Measurements from ENCODE around the gene POU3F1. TPM values are rescaled to one million over a fixed set of nuclear protein-coding genes. Genes with fewer than 3 reads are reported as not detected.

The POU3F1 gene
- polyA plus RNA-seq, 3 donors, result 0.79 to 1.7 (median 0.91) TPM

DNA sequence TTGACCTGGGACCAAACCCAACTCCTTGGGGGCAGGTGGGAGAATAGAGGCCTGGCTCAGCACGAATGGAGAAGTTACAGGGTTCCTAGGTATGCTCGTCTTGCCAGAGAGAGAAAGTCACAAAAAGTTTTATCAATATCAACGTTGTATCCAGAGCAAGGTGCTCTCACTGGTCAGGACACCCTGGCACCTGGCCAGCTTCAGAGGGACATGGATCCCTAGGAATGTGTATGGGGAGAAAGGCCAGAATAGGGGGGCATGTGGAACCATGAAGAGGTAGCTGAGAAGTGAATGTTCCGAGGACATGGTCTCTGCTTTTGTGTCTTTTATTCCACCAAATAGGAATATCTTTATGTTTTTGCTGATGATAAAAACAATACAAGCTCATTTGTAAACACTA lies 9.4 kb upstream of the POU3F1 start:
- no peak for DNase-seq (ENCODE audit: extremely low read depth in 1 of 11, low read depth in 9 of 11, low spot score in 4 of 11)

DNA sequence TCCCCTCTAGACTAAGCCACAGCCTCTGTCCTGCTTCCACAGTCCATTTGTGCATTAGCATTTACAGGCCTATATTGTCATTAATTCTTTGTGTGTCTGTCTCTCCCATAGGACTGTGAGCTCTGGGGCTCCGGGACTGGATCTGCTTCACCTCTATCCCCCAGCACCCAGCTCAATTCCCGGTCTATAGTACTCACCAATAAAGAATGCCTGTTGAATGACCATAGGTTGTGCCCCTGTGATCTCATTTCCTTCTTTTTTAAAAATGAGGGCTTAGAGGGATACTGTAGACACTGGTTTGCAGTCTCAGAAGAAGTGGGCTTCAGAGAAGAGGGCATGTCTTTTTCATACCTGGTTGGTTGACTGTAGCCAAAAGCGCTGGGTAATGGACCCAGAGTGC lies 8.8 kb upstream of the POU3F1 start:
- no peak for DNase-seq (ENCODE audit: extremely low read depth in 1 of 11, low read depth in 9 of 11, low spot score in 4 of 11)

GRCh38 chr1:38053416-38054091 lies 7.0 kb upstream of the POU3F1 start:
- DNase-seq (ENCODE audit: extremely low read depth in 1 of 11, low read depth in 9 of 11, low spot score in 4 of 11), result no peak

DNA sequence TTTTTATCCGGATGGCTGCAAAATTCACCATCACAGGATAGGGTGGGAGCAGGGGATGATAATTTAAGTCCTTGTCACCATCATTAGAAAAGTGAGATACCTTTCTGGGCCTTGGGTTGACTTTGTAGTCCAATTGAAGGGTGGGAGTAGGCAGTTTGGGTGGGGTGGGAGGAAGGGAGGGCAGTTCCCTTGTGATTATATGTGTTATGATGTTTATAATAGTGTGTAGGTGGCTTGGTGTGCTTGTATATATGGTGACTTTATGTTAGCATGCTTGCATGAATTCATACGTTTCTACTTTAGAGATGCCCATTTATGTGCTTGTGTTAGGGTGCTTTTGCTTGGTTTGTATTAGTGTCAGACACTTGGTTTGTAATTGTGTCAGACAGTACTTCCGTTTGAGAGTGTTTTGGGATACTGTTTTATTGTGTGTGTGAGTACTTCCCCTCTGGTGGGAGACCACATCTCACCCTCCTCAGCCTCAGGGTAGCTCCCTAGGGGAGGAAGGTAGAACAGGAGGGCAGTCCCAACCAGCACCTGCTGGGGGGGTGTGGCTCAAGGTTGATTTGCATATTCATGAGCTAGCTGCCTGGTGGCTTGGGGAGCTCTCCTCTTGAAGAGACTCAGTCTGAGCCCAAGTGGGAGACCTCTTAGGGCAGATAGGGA lies 6.3 kb upstream of the POU3F1 start:
- DNase-seq (ENCODE audit: extremely low read depth in 1 of 11, low read depth in 9 of 11, low spot score in 4 of 11), result no peak

DNA sequence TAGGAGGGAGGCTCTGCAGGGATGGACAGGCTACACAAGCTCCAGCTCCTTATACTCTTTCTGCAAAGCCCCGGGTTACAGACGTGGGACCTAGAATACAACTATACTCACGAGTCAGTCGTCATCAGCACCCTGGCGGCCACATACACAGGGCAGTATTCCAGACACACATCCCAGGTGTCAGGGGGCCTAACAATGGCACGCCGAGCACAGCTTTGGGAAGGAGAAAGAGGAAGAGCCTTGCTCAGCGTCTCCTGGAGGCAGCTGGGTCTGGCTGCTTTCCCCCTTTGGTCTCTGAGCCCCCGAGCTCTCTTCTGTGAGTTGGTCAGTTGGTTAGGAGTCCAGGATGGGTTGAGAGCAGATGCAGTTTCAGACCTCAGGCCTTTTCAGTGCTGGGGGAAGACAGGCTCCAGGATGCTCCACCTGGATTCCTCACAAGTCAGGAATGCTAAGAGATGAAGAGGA lies 4.5 kb upstream of the POU3F1 start:
- DNase-seq (ENCODE audit: extremely low read depth in 1 of 11, low read depth in 9 of 11, low spot score in 4 of 11), result no peak

GRCh38 chr1:38050397-38051078 lies 3.9 kb upstream of the POU3F1 start:
- DNase-seq (ENCODE audit: extremely low read depth in 1 of 11, low read depth in 9 of 11, low spot score in 4 of 11), result peak in 1 of 11 donors; percentile 70

- no peak for DNase-seq (ENCODE audit: extremely low read depth in 1 of 11, low read depth in 9 of 11, low spot score in 4 of 11)
Observed at GRCh38 chr1:38047603-38048141, 1.1 kb upstream of the POU3F1 start.

DNA sequence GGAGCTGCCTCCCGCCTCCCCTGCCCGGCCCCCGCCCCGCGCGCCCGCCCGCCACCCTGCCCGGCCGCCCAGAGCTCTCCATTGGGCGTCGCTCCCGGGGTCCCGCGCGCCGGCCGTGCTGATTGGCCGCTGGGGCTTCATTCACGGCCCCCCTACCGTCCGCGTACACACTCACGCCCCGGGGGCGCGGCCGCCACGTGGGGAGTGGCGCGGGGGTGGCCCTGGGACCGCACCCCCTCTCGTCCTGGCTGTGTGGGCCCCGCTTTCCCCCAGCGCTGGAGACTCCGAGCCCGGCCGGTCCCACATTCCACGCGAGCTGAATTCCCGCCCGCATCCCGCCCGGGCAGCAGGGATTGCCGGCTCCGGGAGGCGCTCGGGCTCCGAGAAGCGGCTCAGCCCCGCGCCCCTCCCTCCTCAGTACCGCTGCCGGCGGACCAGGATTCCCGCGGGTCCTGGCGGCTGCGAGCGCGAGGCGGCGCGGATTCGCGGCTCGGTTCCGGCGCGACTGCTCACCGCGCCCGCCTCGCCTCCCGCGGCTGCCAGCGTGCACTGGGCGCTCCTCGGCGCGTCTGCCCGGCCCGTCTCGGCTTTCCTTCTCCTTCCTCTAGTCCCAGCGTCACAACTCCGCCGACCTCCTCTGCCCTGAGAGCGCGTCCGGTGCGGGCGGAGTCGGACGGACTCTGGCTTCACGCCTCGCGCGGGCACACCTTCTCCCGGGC lies 450 bp upstream of the POU3F1 start:
- DNase-seq (ENCODE audit: extremely low read depth in 1 of 11, low read depth in 9 of 11, low spot score in 4 of 11), result peak in 7 of 11 donors; percentile 57 to 81 (median 77)

DNA sequence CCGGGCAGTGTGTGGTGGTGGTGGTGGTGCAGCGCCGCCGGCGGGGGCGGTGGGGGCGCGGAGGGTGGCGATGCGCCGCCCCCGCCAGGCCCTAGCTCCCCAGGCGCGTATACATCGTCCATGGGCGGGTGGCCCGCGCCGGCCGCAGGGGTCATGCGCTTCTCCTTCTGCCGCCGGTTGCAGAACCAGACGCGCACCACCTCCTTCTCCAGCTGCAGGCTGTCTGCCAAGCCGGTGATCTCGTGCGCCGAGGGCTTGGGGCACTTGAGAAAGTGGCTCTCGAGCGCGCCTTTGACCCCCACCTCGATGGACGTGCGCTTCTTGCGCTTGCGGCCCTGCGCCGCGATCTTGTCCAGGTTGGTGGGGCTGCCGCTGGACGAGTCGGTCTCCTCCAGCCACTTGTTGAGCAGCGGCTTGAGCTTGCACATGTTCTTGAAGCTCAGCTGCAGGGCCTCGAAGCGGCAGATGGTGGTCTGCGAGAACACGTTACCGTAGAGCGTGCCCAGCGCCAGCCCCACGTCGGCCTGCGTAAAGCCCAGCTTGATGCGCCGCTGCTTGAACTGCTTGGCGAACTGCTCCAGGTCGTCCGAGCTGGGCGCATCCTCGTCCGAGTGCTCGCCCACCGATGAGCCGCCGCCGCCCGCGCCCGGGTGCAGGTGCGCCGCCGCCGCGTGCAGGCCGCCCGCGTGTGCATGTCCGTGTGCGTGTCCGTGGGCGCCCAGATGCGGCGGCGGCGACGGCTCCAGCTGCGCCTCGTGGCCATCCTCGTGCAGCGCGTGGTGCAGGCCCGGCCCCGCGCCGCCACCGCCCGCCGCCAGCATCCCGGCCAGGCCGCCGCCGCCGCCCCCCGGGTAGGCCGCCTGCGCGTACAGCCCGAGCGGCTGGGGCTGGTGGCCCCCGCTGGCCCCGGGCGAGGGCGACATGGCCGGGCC lies 926 bp downstream of the POU3F1 start:
- DNase-seq (ENCODE audit: extremely low read depth in 1 of 11, low read depth in 9 of 11, low spot score in 4 of 11), result no peak

DNA sequence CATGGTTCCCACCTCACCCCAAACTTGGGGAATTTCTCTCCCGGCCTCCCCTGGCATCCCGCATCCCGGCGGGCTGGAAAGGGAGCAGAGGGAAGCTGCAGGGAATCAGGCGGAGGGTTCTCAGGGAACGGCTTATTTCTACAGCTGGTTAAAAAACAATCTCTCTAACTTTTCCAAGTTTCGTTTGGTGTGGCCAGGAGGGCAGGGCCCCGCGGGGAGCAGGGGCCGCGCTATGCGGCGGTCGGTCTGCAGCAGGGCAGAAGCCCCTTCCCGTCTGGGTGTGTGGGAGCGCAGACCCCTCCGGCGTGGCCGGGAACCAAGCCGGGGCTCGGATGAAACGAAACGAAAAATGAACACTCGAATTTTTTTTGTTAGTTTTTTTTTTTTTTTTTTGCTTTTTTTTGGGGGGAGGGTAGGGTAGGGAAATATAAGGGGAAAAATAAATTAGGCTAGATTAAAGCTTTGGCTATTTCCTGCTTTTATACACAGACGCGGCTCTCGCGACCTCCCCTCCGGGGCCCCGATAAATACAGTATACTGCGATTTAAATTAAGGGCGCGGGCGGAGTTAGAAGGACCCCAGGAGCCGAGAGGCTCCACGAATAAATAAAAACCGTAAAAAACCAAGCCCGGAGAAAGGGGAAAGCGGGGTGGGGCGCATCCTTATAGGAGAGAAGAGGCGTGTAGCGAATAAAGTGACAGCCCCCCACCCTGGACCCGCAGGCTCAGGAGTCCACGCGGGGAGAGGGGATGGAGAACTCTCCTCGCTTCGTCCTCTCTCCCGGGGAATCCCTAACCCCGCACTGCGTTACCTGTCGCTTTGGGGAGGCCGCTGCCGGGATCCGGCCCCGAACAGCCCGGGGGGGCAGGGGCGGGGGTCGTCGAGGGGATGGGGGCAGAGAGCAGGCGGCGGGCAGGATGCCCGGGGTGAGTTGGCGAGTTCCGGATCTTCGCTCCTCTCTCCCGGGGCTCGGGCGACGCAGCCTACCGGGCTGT lies 2.1 kb downstream of the POU3F1 start:
- no peak for DNase-seq (ENCODE audit: extremely low read depth in 1 of 11, low read depth in 9 of 11, low spot score in 4 of 11)

- DNase-seq (ENCODE audit: extremely low read depth in 1 of 11, low read depth in 9 of 11, low spot score in 4 of 11), result no peak
Observed at GRCh38 chr1:38043036-38043747, 3.4 kb downstream of the POU3F1 start.

DNA sequence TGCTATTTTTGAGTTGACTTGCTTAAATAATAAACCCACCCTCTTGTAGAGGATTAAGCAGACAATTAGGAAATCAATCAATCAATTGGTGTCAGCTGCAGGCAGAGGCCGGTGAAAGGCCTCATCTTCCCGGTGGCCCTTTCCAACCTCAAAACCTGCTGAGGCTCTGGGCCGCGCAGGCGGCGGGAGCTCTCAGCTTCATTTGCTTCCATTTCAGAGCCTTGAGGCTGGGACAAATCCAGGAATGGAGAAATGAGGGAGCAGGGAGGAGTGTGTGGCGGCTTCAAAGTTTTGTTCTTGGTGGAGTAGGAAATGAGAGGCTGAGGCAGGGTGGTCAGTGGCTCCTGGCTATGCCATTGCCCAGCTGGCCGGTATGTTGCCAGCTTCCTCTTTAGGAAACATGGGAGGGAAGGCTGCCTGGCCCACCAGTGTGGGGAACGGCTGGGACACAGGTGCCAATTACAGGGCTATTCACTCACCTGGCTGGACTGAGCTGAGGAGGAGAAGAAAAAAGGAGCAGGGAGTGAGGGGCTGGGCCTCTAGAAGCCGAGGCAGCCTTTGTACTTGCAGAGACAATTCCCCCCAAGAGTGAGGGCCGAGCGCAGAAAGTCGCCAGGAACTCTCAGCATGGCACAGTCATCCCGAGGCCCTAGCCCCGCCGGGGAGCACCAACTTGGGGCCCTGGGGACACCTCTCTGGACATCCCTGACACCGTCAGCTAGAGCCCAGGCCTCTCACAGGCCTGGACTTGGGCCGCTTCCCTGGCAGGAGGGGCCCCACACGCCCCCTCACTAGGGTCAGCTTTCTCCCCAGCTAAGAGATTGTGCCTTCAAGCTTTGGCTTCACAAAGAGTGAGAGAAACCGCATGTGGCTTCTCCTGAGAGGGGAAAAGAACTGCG lies 4.4 kb downstream of the POU3F1 start:
- no peak for DNase-seq (ENCODE audit: extremely low read depth in 1 of 11, low read depth in 9 of 11, low spot score in 4 of 11)

GRCh38 chr1:38039331-38040088 lies 7.1 kb downstream of the POU3F1 start:
- no peak for DNase-seq (ENCODE audit: extremely low read depth in 1 of 11, low read depth in 9 of 11, low spot score in 4 of 11)

DNA sequence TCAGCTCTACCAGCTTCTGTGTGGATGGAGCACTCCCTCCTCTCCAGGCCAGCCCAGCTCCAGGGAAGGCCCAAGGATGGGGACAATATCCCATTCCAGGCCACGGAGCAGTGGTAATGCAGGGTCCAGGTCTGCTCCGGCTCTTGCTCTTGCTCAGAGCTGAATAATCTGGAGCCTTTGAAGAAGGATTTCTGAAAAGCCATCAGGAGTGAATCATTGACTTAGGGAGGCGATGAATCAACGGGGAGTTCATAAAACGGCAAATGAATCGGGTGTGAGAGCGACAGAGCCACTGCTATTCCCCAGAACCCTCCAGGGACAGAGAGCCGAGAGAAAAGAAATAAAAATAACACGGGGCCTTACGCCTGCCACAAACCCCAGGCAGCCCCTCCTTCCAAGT lies 7.7 kb downstream of the POU3F1 start:
- no peak for DNase-seq (ENCODE audit: extremely low read depth in 1 of 11, low read depth in 9 of 11, low spot score in 4 of 11)

Data from renal cortex interstitium (tissue), 11 donors.